GM12874 (cell line): Measurements from ENCODE around the gene NECTIN1.

ENCODE experiments used
- TF ChIP-seq, protein P1 (sequence below): IDR thresholded peaks from 2 replicates; pipeline ENCODE4 v1.5.1; 2011; ENCODE audit warnings: low read depth, mild to moderate bottlenecking, control low read depth, low read length, moderate library complexity; ENCODE audit not compliant: insufficient read depth

Gene NECTIN1

DNA sequence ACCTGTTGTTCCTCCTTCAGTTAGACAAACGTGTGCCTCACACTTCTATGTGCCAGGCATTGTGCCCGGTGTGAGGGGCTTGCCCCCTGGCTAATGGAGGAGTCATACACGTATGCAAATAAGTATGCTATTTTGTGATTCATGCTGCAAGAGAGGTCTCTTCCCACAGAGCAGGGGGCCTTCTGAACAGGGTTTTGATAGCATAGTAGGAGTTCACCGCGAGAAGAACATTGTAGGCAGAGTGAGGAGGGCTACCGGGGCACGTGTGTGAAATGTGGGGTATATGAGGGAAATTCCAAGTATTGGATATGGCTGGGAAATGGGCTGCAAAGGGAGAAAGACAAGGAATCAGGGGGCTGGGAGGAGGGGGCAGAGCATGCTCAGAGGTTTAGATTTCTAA is 84.5 kb downstream of the NECTIN1 start:
- TF ChIP-seq, protein P1, sequence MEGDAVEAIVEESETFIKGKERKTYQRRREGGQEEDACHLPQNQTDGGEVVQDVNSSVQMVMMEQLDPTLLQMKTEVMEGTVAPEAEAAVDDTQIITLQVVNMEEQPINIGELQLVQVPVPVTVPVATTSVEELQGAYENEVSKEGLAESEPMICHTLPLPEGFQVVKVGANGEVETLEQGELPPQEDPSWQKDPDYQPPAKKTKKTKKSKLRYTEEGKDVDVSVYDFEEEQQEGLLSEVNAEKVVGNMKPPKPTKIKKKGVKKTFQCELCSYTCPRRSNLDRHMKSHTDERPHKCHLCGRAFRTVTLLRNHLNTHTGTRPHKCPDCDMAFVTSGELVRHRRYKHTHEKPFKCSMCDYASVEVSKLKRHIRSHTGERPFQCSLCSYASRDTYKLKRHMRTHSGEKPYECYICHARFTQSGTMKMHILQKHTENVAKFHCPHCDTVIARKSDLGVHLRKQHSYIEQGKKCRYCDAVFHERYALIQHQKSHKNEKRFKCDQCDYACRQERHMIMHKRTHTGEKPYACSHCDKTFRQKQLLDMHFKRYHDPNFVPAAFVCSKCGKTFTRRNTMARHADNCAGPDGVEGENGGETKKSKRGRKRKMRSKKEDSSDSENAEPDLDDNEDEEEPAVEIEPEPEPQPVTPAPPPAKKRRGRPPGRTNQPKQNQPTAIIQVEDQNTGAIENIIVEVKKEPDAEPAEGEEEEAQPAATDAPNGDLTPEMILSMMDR, result no peak

- TF ChIP-seq, protein P1, result no peak
These were observed 85.1 kb downstream of the NECTIN1 start for GRCh38 chr11:119643876-119644225.

GRCh38 chr11:119643212-119643875 is 85.7 kb downstream of the NECTIN1 start:
- TF ChIP-seq, protein P1, result no peak

DNA sequence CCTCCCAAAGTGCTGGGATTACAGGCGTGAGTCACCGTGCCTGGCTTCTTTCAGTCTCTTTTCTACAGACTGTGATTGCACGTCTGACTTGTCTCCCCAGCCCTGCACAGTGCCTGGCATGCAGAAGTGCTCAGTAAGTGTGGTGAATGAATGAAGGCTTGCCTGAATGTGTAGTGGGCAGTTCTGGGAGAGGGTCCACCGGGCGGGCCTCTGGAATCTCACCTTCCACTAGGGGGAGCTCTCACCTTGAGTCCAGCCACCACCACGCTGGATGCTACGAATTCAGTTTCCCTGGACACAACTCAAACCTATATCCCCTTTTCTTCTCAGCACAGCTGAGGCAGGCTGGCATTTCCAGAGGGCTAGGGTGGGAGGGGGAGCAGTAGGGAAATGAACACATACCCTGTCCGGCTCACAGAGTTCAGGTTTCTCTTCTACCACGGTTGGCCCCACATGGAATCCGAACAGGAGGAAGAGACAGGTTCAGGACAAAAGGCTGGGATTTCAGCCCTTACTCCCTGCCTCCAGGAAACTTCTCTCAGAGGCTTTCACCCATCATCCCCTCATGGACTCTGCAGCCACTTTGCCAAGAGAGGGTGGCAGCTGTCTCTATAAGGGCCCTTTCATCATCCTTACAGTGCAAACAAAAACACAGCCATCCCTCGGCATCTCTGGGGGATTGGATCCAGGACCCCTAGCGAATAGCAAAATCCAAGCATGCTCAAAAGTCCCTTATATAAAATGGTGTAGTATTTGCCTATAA is 86.8 kb downstream of the NECTIN1 start:
- TF ChIP-seq, protein P1, result peak; percentile 73

GRCh38 chr11:119640541-119640940 is 88.5 kb downstream of the NECTIN1 start:
- TF ChIP-seq, protein P1, result no peak

DNA sequence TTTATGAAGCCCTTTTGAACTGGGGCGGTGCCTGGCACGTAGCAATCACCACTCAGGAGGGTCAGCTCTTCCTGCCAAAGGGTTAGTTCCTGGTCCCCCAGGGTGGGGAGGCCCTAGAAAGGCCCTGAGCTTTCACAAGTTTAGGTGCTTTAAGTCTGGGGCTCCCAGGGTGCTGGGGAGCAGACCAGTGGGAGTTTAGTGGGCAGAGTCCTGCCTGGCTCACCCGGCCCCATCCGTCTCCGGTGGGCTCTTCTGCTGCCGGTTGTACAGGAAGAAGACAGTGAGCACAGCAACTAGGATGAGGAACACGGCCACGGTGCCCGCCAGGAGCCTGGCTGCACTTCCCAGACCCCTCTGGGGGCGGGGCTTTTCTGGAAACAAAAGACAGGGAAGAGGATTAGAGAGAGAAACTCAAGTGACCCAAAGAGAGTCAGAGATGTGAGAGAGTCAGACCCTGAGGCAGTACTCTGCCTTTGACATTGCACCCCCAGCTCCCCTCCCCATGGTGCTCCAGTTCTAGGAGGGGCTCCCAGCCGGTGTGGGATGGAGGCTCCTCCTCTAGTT is 89.3 kb downstream of the NECTIN1 start:
- TF ChIP-seq, protein P1, result no peak

GRCh38 chr11:119638851-119639250 is 90.1 kb downstream of the NECTIN1 start:
- TF ChIP-seq, protein P1, result no peak
